Measurements from ENCODE around the gene HOXB5.

Gene HOXB5

GRCh38 chr17:48601539-48602425, 8.2 kb upstream of the HOXB5 start:
- no peak for DNase-seq

- no peak for DNase-seq
Observed at GRCh38 chr17:48601207-48601538, 7.6 kb upstream of the HOXB5 start.

GRCh38 chr17:48600244-48601098, 6.9 kb upstream of the HOXB5 start:
- no peak for DNase-seq

GRCh38 chr17:48599354-48599753, 5.8 kb upstream of the HOXB5 start:
- no peak for DNase-seq

- DNase-seq, result no peak
Observed at GRCh38 chr17:48598736-48599135, 5.2 kb upstream of the HOXB5 start.

- peak in 7 of 14 donors; percentile 18 to 68 (median 46) for DNase-seq
Observed at GRCh38 chr17:48597778-48598631, 4.4 kb upstream of the HOXB5 start.

- DNase-seq, result no peak
Observed at GRCh38 chr17:48597528-48597777, 3.9 kb upstream of the HOXB5 start.

- DNase-seq, result no peak
Observed at GRCh38 chr17:48596735-48597527, 3.4 kb upstream of the HOXB5 start.

GRCh38 chr17:48596000-48596734, 2.6 kb upstream of the HOXB5 start:
- DNase-seq, result no peak

GRCh38 chr17:48595278-48595999, 1.9 kb upstream of the HOXB5 start:
- DNase-seq, result no peak

- peak in 1 of 14 donors; percentile 14 for DNase-seq
Observed at GRCh38 chr17:48594538-48595277, 1.1 kb upstream of the HOXB5 start.

- DNase-seq, result peak in 9 of 14 donors; percentile 18 to 80 (median 59)
Observed at GRCh38 chr17:48593840-48594537, 410 bp upstream of the HOXB5 start.

GRCh38 chr17:48592577-48592976, 1.0 kb downstream of the HOXB5 start:
- DNase-seq, result no peak

- DNase-seq, result peak in 3 of 14 donors; percentile 15 to 54 (median 18)
Observed at GRCh38 chr17:48592057-48592514, 1.5 kb downstream of the HOXB5 start.

GRCh38 chr17:48591255-48592056, 2.1 kb downstream of the HOXB5 start:
- no peak for DNase-seq

- DNase-seq, result no peak
Observed at GRCh38 chr17:48590607-48591161, 2.9 kb downstream of the HOXB5 start.

GRCh38 chr17:48589831-48590606, 3.6 kb downstream of the HOXB5 start, which contains the start of gene HOXB3:
Gene HOXB3, minus strand, starts transcription at chr17:48590241. Its CDS starts 37,767 bp downstream, at chr17:48552474.
- DNase-seq, result no peak

All from C1 segment of cervical spinal cord (tissue), 14 donors.